Measurements from ENCODE around the gene ADARB2. TPM values are rescaled to one million over a fixed set of nuclear protein-coding genes. Genes with fewer than 3 reads are reported as not detected.

Gene ADARB2
- total RNA-seq, 1 donor from 2014 or later = 1.8 TPM

- peak overlapping the region; percentile 12 for H3K4me3 Mint-ChIP-seq
Measured at GRCh38 chr10:1293636-1294435, 443.5 kb downstream of the ADARB2 start.

GRCh38 chr10:1293157-1293556 is 444.2 kb downstream of the ADARB2 start:
- no peak for TF ChIP-seq CTCF (conservative IDR thresholded peaks at IDR 0.05)
- Mint-ChIP-seq H3K9me3 (no peaks in the 10 kb centered on the region), H3K4me3 (peak overlapping the region; percentile 12), H3K36me3 (ENCODE audit: low read depth) (no peaks in the 10 kb centered on the region), H3K27ac (ENCODE audit: unreplicated experiment) (peak overlapping the region; percentile 69), H3K27me3 (ENCODE audit: low read depth) (no peaks in the 10 kb centered on the region), H3K4me1 (peaks cover 42% of the 10 kb centered on the region)
- no peak for DNase-seq (ENCODE audit: low read depth, low spot score)

More at GRCh38 chr10:1293636-1294435, 443.5 kb downstream of the ADARB2 start:
- Mint-ChIP-seq H3K9me3 (no peaks in the 10 kb centered on the region), H3K4me1 (peaks cover 40% of the 10 kb centered on the region), H3K27me3 (ENCODE audit: low read depth) (peaks cover under 1% of the 10 kb centered on the region), H3K36me3 (ENCODE audit: low read depth) (no peaks in the 10 kb centered on the region), H3K27ac (ENCODE audit: unreplicated experiment) (peak overlapping the region; percentile 69)
- no peak for DNase-seq (ENCODE audit: low read depth, low spot score)
- no peak for TF ChIP-seq CTCF (conservative IDR thresholded peaks at IDR 0.05)

- no peak for DNase-seq (ENCODE audit: low read depth, low spot score)
- peaks cover 43% of the 10 kb centered on the region for H3K4me1 Mint-ChIP-seq
- H3K27ac Mint-ChIP-seq (ENCODE audit: unreplicated experiment) = peak overlapping the region; percentile 88
- no peaks in the 10 kb centered on the region for H3K27me3 Mint-ChIP-seq (ENCODE audit: low read depth)
- no peaks in the 10 kb centered on the region for H3K36me3 Mint-ChIP-seq (ENCODE audit: low read depth)
- H3K4me3 Mint-ChIP-seq = peak overlapping the region; percentile 55
- TF ChIP-seq CTCF (conservative IDR thresholded peaks at IDR 0.05) = no peak
- H3K9me3 Mint-ChIP-seq = no peaks in the 10 kb centered on the region
Measured at GRCh38 chr10:1292611-1293031, 444.7 kb downstream of the ADARB2 start.

- no peaks in the 10 kb centered on the region for H3K36me3 Mint-ChIP-seq (ENCODE audit: low read depth)
- no peak overlapping the region for H3K27ac Mint-ChIP-seq (ENCODE audit: unreplicated experiment)
- peak overlapping the region; percentile 55 for H3K4me3 Mint-ChIP-seq
- no peaks in the 10 kb centered on the region for H3K9me3 Mint-ChIP-seq
- peaks cover 48% of the 10 kb centered on the region for H3K4me1 Mint-ChIP-seq
- DNase-seq (ENCODE audit: low read depth, low spot score) = no peak
- H3K27me3 Mint-ChIP-seq (ENCODE audit: low read depth) = peaks cover 2% of the 10 kb centered on the region
- no peak for TF ChIP-seq CTCF (conservative IDR thresholded peaks at IDR 0.05)
Measured at GRCh38 chr10:1291178-1292090, 445.9 kb downstream of the ADARB2 start.

- H3K27ac Mint-ChIP-seq (ENCODE audit: unreplicated experiment) = no peak overlapping the region
- H3K9me3 Mint-ChIP-seq = no peaks in the 10 kb centered on the region
- H3K4me3 Mint-ChIP-seq = no peak overlapping the region
- no peak for DNase-seq (ENCODE audit: low read depth, low spot score)
- peaks cover 45% of the 10 kb centered on the region for H3K4me1 Mint-ChIP-seq
- H3K27me3 Mint-ChIP-seq (ENCODE audit: low read depth) = peaks cover 2% of the 10 kb centered on the region
- TF ChIP-seq CTCF (conservative IDR thresholded peaks at IDR 0.05) = no peak
- H3K36me3 Mint-ChIP-seq (ENCODE audit: low read depth) = no peaks in the 10 kb centered on the region
Measured at GRCh38 chr10:1290071-1290471, 447.3 kb downstream of the ADARB2 start.
